Prostate gland (tissue), 2 donors: ENCODE data around the gene LGALS4. TPM values are rescaled to one million over a fixed set of nuclear protein-coding genes. Genes with fewer than 3 reads are reported as not detected.

Source experiments
- DNase-seq: peaks from one replicate; pipeline ENCODE4 v3.0.0-alpha.2; 2019; ENCODE audit warnings: low spot score
- H3K27ac ChIP-seq, 2 donors: fragments of 200-600 bp; sonication (generic); 2 replicates each; pipeline ENCODE4 v1.5.1; 2017 to 2019
- H3K27me3 ChIP-seq: fragments of 200-600 bp; sonication (generic); replicated peaks from 2 replicates; pipeline ENCODE4 v1.5.1; 2019; ENCODE audit not compliant: insufficient read depth
- H3K36me3 ChIP-seq, 2 donors: fragments of 200-600 bp; sonication (generic); 1 replicate in 1 of 2; 2 replicates in 1 of 2; pipeline versions ENCODE4 v1.5.1 to v1.8.1; 2017 to 2019
- H3K4me1 ChIP-seq: fragments of 200-600 bp; sonication (generic); replicated peaks from 2 replicates; pipeline ENCODE4 v1.5.1; 2019
- H3K4me3 ChIP-seq, 2 donors: fragments of 200-600 bp; sonication (generic); 2 replicates each; pipeline ENCODE4 v1.5.1; 2017 to 2019
- H3K9me3 ChIP-seq: fragments of 200-600 bp; sonication (generic); 2 replicates; pipeline ENCODE4 v1.5.1; 2017
- POLR2A ChIP-seq: fragments of 450-650 bp; IDR thresholded peaks from one replicate; pipeline ENCODE4 v1.6.1; 2016; ENCODE audit warnings: antibody characterized with exemption, mild to moderate bottlenecking
- POLR2AphosphoS5 ChIP-seq: sonication (generic); formaldehyde crosslinking; IDR thresholded peaks from one replicate; pipeline ENCODE4 v1.6.1; 2017; ENCODE audit warnings: antibody characterized with exemption
- WGBS: methylation state at CpG from one replicate; pipeline ENCODE4 v1.1.5; 2018; 5-methylcytosine and 5-hydroxymethylcytosine counted together
- intact Hi-C: fragments of 100-400 bp; cut with DNase I; formaldehyde crosslinking; loops from one replicate; pipeline ENCODE4 v1.14.2; 2022
- total RNA-seq, 2 donors: library from RNA; depleted of rRNA; stranded (reverse); fragments of >200 nt; gene quantifications; one replicate each; pipeline ENCODE4 v1.1.0, GENCODE V29; 2016
- TF ChIP-seq, protein P1 (sequence below), 4 experiments: fragments of 200-600 bp in 2 of 4; fragments of 450-650 bp in 2 of 4; sonication (generic) in 2 of 4; IDR thresholded peaks; 1 replicate in 3 of 4; 2 replicates in 1 of 4; pipeline ENCODE4 v1.5.1; 2016 to 2019; ENCODE audit warnings: antibody characterized with exemption in 4 of 4, mild to moderate bottlenecking in 2 of 4, moderate library complexity in 2 of 4

Gene LGALS4
- total RNA-seq, 2 donors from 2014 or later: 0.91 to 3.7 TPM

DNA sequence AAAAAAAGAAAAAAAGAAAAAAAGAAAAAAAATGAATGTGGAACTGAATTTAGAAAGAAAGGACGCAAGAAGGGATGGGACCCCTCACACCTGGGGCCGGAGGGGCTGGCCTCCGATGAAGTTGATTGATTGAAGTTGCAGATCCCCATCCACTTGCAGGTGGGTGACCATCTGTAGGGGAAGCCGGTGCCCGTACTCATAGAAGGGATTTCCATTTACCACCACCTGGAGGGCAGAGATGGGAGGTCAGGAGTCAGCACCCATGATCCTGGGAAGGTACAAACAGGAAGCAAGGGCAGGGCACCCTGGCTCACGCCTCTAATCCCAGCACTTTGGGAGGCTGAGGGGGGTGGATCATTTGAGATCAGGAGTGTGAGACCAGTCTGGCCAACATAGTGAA is 6.4 kb downstream of the LGALS4 start:
- H3K36me3 ChIP-seq: no peaks in the 10 kb centered on the region
- intact Hi-C loops: no loop called here
- no peak overlapping the region for H3K4me3 ChIP-seq
- H3K9me3 ChIP-seq: no peaks in the 10 kb centered on the region
- no peak overlapping the region for H3K27ac ChIP-seq
- no peaks in the 10 kb centered on the region for H3K27me3 ChIP-seq
- WGBS: 93% methylated on average over 6 of the region's 6 CpGs
- no peak for DNase-seq
- no peaks in the 10 kb centered on the region for H3K4me1 ChIP-seq
- TF ChIP-seq, protein P1, sequence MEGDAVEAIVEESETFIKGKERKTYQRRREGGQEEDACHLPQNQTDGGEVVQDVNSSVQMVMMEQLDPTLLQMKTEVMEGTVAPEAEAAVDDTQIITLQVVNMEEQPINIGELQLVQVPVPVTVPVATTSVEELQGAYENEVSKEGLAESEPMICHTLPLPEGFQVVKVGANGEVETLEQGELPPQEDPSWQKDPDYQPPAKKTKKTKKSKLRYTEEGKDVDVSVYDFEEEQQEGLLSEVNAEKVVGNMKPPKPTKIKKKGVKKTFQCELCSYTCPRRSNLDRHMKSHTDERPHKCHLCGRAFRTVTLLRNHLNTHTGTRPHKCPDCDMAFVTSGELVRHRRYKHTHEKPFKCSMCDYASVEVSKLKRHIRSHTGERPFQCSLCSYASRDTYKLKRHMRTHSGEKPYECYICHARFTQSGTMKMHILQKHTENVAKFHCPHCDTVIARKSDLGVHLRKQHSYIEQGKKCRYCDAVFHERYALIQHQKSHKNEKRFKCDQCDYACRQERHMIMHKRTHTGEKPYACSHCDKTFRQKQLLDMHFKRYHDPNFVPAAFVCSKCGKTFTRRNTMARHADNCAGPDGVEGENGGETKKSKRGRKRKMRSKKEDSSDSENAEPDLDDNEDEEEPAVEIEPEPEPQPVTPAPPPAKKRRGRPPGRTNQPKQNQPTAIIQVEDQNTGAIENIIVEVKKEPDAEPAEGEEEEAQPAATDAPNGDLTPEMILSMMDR (IDR thresholded peaks at IDR 0.05): no peak
- TF ChIP-seq POLR2A (no peak), POLR2AphosphoS5 (no peak)

DNA sequence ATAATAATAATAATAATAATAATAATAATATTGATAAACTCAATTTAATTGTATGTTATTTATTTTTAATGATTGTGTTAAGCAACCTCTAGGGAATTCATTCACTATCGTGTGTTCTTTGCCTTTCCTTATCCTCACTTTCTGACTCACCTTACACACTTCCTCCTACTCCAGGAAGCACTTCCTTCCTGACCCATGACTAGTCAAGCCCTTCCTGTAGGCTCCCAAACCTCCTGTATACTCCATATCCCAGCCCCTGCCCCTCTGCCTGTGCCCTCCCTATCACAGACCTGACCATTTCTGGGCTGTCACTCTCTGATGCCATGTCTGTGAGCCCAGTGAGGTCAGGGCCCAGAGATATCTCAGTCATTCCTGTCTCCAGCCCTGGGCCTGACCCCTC is 7.6 kb downstream of the LGALS4 start:
- H3K4me3 ChIP-seq: no peak overlapping the region
- no peaks in the 10 kb centered on the region for H3K9me3 ChIP-seq
- no peak for DNase-seq
- intact Hi-C loops: no loop called here
- no peaks in the 10 kb centered on the region for H3K27me3 ChIP-seq
- TF ChIP-seq POLR2A: no peak
- TF ChIP-seq POLR2AphosphoS5: no peak
- TF ChIP-seq, protein P1 (IDR thresholded peaks at IDR 0.05): no peak
- no peak overlapping the region for H3K27ac ChIP-seq
- H3K36me3 ChIP-seq: no peaks in the 10 kb centered on the region
- 84% methylated on average over 1 of the region's 1 CpG for WGBS
- no peaks in the 10 kb centered on the region for H3K4me1 ChIP-seq

DNA sequence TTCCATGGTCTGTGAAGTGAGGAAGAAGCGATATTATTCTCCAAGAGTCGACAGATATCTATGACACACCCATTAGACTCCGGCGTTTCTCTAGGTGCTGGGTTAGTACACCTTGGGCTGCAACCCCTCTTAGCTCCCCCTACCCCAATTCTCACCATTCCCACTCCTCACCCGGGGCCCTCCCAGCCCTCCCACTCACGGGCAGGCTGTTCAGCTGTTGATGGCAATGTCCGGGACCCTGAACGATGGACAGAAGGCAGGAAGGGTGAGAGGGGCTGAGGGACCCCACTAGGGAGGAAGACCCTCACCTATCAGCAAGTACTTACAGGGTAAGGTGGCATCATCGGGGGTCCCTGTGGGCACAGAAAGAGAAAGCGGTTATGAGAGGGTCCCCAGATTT is 9.2 kb downstream of the LGALS4 start:
- no peak overlapping the region for H3K4me3 ChIP-seq
- H3K27me3 ChIP-seq: no peaks in the 10 kb centered on the region
- H3K4me1 ChIP-seq: no peaks in the 10 kb centered on the region
- 84% methylated on average over 10 of the region's 10 CpGs for WGBS
- H3K36me3 ChIP-seq: no peaks in the 10 kb centered on the region
- no peaks in the 10 kb centered on the region for H3K9me3 ChIP-seq
- no peak for DNase-seq
- TF ChIP-seq POLR2AphosphoS5: no peak
- no peak overlapping the region for H3K27ac ChIP-seq
- intact Hi-C loops: no loop called here

DNA sequence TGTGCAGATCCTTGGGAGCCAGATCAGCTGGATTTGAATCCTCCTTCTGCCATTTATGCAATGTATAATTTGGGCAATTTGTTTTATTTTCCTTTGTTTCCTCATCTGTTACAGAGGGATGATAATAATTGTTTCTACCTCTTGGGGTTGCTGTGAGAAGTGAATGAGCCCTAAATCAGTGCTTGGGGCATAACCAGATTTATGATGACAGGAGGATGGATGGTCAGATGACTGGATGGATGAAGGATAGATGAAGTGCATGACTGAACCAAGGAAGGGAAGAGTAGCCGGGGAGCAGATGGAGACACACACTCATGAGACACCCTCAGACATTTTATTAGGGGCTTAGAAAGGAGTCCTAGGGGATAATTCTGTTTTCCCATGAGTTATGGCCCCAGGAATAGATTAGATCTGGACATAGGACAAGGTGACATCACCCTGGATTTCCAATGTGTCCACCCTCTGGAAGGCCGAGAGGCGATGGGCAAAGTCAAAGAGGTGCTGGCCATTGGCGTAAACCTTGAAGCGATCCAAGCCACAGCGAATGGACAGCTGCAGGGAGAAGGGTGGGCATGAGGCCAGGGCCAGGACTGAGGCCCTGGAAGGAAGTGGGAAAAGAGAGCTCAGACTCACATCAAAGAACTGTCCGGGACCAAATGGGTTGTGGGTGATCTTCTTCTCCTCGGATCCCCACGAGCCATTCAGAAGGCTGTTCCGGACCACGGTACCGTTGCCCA is 11.2 kb downstream of the LGALS4 start:
- no peak for DNase-seq
- Histone ChIP-seq H3K27me3 (no peaks in the 10 kb centered on the region), H3K9me3 (no peaks in the 10 kb centered on the region), H3K36me3 (no peaks in the 10 kb centered on the region), H3K4me1 (no peaks in the 10 kb centered on the region), H3K4me3 (no peak overlapping the region), H3K27ac (no peak overlapping the region)
- intact Hi-C loops: no loop called here
- WGBS: 91% methylated on average over 12 of the region's 12 CpGs
- TF ChIP-seq, protein P1 (IDR thresholded peaks at IDR 0.05): no peak
- no peak for TF ChIP-seq POLR2A
- TF ChIP-seq POLR2AphosphoS5: no peak

DNA sequence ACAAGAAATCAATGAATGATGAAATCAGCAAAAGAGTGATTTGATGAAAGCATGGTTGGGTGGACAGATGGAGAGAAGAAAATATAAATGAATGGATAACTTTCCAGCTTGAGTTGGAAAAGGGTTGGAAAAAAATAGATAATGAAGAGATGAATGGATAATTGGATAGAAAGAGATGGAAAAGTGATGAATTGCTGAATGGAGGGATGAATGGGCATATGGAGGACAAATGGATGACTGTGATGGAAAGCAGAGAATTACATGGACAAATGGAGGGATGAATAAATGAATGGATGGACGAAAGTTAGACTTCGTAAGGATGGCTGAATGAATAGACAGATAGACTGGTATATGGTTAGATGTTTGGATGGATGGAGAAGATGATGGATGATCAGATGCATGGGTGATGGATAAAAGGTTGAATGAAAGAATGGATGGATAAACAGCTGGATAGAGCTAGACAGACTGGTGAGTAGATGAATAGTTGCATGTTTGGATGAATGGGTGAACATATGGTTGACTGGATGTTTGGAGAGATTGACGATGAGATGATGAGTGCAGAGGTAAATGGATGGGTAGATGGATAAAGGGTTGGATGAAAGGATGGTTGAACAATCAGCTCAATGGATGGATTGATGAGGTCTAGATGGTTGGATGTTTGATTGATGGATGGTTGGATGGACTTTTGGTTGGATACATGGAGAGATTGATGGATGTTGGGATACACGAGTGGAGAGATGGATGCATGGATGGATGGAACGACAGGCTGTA is 12.0 kb downstream of the LGALS4 start:
- 95% methylated on average over 5 of the region's 5 CpGs for WGBS
- DNase-seq: no peak
- Histone ChIP-seq H3K4me1 (no peaks in the 10 kb centered on the region), H3K9me3 (no peaks in the 10 kb centered on the region), H3K27me3 (no peaks in the 10 kb centered on the region), H3K27ac (no peak overlapping the region), H3K36me3 (no peaks in the 10 kb centered on the region), H3K4me3 (no peak overlapping the region)
- intact Hi-C loops: no loop called here
- TF ChIP-seq POLR2AphosphoS5 (no peak), POLR2A (no peak)
- TF ChIP-seq, protein P1 (IDR thresholded peaks at IDR 0.05): no peak
